Chondrocyte (in vitro differentiated cells): Measurements from ENCODE around the gene ELANE. TPM values are rescaled to one million over a fixed set of nuclear protein-coding genes. Genes with fewer than 3 reads are reported as not detected.
A peak's percentile ranks its signal among the peaks of the same experiment; 100 is the strongest.

Experiments
- DNase-seq: peaks from one replicate; pipeline ENCODE4 v3.0.0; 2021; ENCODE audit warnings: mixed read lengths, low spot score
- H3K27ac Mint-ChIP-seq: one replicate; pipeline ENCODE4 v1.8.0; 2021; ENCODE audit warnings: mild to moderate bottlenecking, moderate library complexity, mixed read lengths; ENCODE audit not compliant: unreplicated experiment
- H3K27me3 Mint-ChIP-seq: 2 replicates; pipeline ENCODE4 v1.8.0; 2021; ENCODE audit warnings: low read depth, mixed read lengths
- H3K36me3 Mint-ChIP-seq: 2 replicates; pipeline ENCODE4 v1.8.0; 2021; ENCODE audit warnings: low read depth, mixed read lengths
- H3K4me1 Mint-ChIP-seq: 2 replicates; pipeline ENCODE4 v1.8.0; 2021; ENCODE audit warnings: low read depth, mild to moderate bottlenecking, mixed read lengths
- H3K4me3 Mint-ChIP-seq: one replicate; pipeline ENCODE4 v1.8.0; 2021; ENCODE audit warnings: mild to moderate bottlenecking, moderate library complexity, mixed read lengths; ENCODE audit not compliant: unreplicated experiment
- H3K9me3 Mint-ChIP-seq: 2 replicates; pipeline ENCODE4 v1.8.0; 2021; ENCODE audit warnings: low read depth, mixed read lengths
- CTCF ChIP-seq: fragments of 200-600 bp; sonication (generic); IDR thresholded peaks from 2 replicates; pipeline ENCODE4 v1.5.0; 2021; ENCODE audit warnings: antibody characterized with exemption, mild to moderate bottlenecking, moderate library complexity
- long read RNA-seq: library from polyadenylated mRNA; stranded (forward); transcript quantifications from one replicate; pipeline ENCODE4 v2.0.0, GENCODE V29; 2021
- total RNA-seq: library from RNA; stranded (reverse); gene quantifications from 3 replicates; pipeline ENCODE4 v1.2.1, GENCODE V29; 2021

The ELANE gene
- not detected in 3 replicates for total RNA-seq
- long read RNA-seq, partial matches to known transcripts = 0 of 1 reads
- long read RNA-seq, other reads (novel, unspliced or antisense) = 0 of 1 reads

- H3K4me3 Mint-ChIP-seq = no peak within 1 kb of the TSS
- DNase-seq = no peak
- H3K4me1 Mint-ChIP-seq = peaks cover 8% of the 10 kb centered on the region
- H3K36me3 Mint-ChIP-seq = no peaks in the 10 kb centered on the region
- no peak for TF ChIP-seq CTCF
- H3K27ac Mint-ChIP-seq = peak within 1 kb of the TSS; percentile 49
- peaks cover under 1% of the 10 kb centered on the region for H3K27me3 Mint-ChIP-seq
- no peaks in the 10 kb centered on the region for H3K9me3 Mint-ChIP-seq
Observed at GRCh38 chr19:852136-853013, at the start of gene ELANE. ELANE (plus strand) TSS chr19:852303; CDS start chr19:852329, 26 bp downstream.

- Mint-ChIP-seq H3K27me3 (no peaks in the 10 kb centered on the region), H3K36me3 (peaks cover 24% of the 10 kb centered on the region), H3K9me3 (no peaks in the 10 kb centered on the region), H3K4me3 (peak overlapping the region; percentile 63), H3K4me1 (peaks cover 40% of the 10 kb centered on the region), H3K27ac (peak overlapping the region; percentile 57)
- no peak for TF ChIP-seq CTCF
- DNase-seq = no peak
Observed at GRCh38 chr19:802498-803098, 49.5 kb upstream of the ELANE start.

GRCh38 chr19:803099-803561 lies 49.0 kb upstream of the ELANE start:
- peaks cover 28% of the 10 kb centered on the region for H3K36me3 Mint-ChIP-seq
- H3K4me1 Mint-ChIP-seq = peaks cover 40% of the 10 kb centered on the region

GRCh38 chr19:803686-804418 lies 48.3 kb upstream of the ELANE start:
- Mint-ChIP-seq H3K27me3 (no peaks in the 10 kb centered on the region), H3K4me1 (peaks cover 40% of the 10 kb centered on the region), H3K4me3 (no peak overlapping the region), H3K27ac (no peak overlapping the region), H3K9me3 (no peaks in the 10 kb centered on the region), H3K36me3 (peaks cover 28% of the 10 kb centered on the region)
- DNase-seq = no peak
- TF ChIP-seq CTCF = no peak

More at GRCh38 chr19:803099-803561, 49.0 kb upstream of the ELANE start:
- Mint-ChIP-seq H3K9me3 (no peaks in the 10 kb centered on the region), H3K27ac (no peak overlapping the region), H3K4me3 (no peak overlapping the region), H3K27me3 (no peaks in the 10 kb centered on the region)
- TF ChIP-seq CTCF = no peak
- no peak for DNase-seq
